Measurements from ENCODE around the gene CMTM3. TPM values are rescaled to one million over a fixed set of nuclear protein-coding genes. Genes with fewer than 3 reads are reported as not detected.

The CMTM3 gene
- total RNA-seq, 1 experiment from 2014 or later: 39.2 TPM

DNA sequence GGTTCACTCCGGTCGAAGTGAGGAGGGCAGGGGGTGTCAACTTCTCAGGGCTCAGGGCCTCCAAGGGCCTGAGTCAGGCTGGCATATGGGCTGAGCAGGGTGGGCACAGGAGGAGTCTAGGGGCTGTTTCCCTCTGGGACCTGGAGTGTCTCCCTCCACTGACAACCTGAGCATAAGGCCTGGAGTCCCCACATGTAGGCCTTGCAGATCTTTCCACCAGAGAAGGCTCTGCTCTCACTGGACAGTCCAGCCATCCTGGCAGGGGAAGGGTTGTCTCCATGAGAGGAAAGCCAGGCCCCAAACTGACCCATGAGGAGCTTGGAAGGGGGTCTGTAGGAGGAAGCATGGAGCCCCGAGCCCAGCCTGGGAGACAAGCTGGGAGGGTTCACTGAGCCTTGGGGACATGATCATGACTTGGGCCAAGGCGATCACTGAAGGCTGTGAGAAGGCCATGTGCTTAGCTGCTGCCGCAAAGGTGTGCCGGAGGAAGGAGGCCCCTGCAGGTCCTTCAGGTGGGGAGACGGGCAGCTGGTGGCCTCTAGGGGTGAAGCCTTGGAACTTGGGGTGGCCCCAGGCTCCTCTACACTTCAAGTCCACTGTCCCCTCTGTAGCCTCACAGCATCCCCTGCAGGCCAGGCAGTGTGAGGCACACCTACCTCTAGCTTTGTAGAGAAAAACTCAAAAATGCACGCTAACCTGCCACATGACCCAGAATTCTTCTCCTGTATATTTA lies 15.4 kb upstream of the CMTM3 start:
- Histone ChIP-seq H2BK12ac (ENCODE audit: insufficient read length, low read depth, low read length) (no peak overlapping the region), H3K27ac (ENCODE audit: insufficient read length, low read depth, low read length) (no peak overlapping the region), H3K9me3 (ENCODE audit: control insufficient read depth, low read depth, low read length) (no peaks in the 10 kb centered on the region), H2AFZ (ENCODE audit: low read length) (no peak overlapping the region), H3T11ph (ENCODE audit: low read length) (no peak overlapping the region), H3K4me2 (ENCODE audit: insufficient read depth, insufficient read length, low read length) (no peak overlapping the region), H3K27me3 (ENCODE audit: insufficient read depth, low read length) (no peaks in the 10 kb centered on the region), H3K79me1 (ENCODE audit: insufficient read depth, low read depth, low read length, poor library complexity, severe bottlenecking) (no peaks in the 10 kb centered on the region), H3K23ac (ENCODE audit: insufficient read length, low read depth, low read length) (no peak overlapping the region), H4K8ac (replicated peaks; ENCODE audit: insufficient read length, low read depth, low read length) (no peak overlapping the region), H2BK20ac (ENCODE audit: low read depth, low read length, poor library complexity, severe bottlenecking) (no peak overlapping the region), H2BK120ac (ENCODE audit: low read depth, low read length, poor library complexity, severe bottlenecking) (no peak overlapping the region), H3K14ac (ENCODE audit: insufficient read depth, low read length) (no peak overlapping the region), H3K56ac (ENCODE audit: insufficient read length, low read depth, low read length) (no peak overlapping the region), H2BK5ac (ENCODE audit: insufficient read length, low read length) (no peak overlapping the region), H3K4ac (ENCODE audit: low read depth, low read length) (no peak overlapping the region), H4K20me1 (ENCODE audit: control insufficient read depth, insufficient read depth, insufficient read length) (no peaks in the 10 kb centered on the region), H2AK5ac (ENCODE audit: insufficient read length, low read length) (no peak overlapping the region), H4K5ac (ENCODE audit: insufficient read length, low read depth, low read length) (no peak overlapping the region), H3K4me1 (ENCODE audit: insufficient read depth, low read length) (no peaks in the 10 kb centered on the region), H3K9ac (ENCODE audit: extremely low read depth, insufficient read length, low read length) (no peak overlapping the region), H2BK15ac (ENCODE audit: low read depth, low read length) (no peak overlapping the region), H3K79me2 (ENCODE audit: insufficient read depth, low read length) (no peaks in the 10 kb centered on the region), H3K18ac (ENCODE audit: insufficient read length, low read depth, low read length) (peak overlapping the region; percentile 42), H3K23me2 (ENCODE audit: insufficient read length, low read depth, low read length, poor library complexity, severe bottlenecking) (no peaks in the 10 kb centered on the region), H4K91ac (ENCODE audit: insufficient read length, low read depth, low read length) (peak overlapping the region; percentile 67)
- H3K27me3 Mint-ChIP-seq (ENCODE audit: low read depth): no peaks in the 10 kb centered on the region; the same call in 1 of the 2 replicates
- H3K4me1 Mint-ChIP-seq: peaks cover 12 to 20% of the 10 kb centered on the region in 2 experiments
- H3K4me3 Mint-ChIP-seq: no peak overlapping the region
- no peaks in the 10 kb centered on the region for H3K9me3 Mint-ChIP-seq
- no peaks in the 10 kb centered on the region for H3K36me3 Mint-ChIP-seq (ENCODE audit: insufficient read depth in 1 of 3, low read depth in 3 of 3)
- peak overlapping the region in 1 of 3 experiments; percentile 44; a peak in 1 of 7 replicates for H3K27ac Mint-ChIP-seq
- TF ChIP-seq, protein P1, sequence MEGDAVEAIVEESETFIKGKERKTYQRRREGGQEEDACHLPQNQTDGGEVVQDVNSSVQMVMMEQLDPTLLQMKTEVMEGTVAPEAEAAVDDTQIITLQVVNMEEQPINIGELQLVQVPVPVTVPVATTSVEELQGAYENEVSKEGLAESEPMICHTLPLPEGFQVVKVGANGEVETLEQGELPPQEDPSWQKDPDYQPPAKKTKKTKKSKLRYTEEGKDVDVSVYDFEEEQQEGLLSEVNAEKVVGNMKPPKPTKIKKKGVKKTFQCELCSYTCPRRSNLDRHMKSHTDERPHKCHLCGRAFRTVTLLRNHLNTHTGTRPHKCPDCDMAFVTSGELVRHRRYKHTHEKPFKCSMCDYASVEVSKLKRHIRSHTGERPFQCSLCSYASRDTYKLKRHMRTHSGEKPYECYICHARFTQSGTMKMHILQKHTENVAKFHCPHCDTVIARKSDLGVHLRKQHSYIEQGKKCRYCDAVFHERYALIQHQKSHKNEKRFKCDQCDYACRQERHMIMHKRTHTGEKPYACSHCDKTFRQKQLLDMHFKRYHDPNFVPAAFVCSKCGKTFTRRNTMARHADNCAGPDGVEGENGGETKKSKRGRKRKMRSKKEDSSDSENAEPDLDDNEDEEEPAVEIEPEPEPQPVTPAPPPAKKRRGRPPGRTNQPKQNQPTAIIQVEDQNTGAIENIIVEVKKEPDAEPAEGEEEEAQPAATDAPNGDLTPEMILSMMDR (conservative IDR thresholded peaks at IDR 0.05): peak; percentile 80
- no CpG with 5 or more reads among the region's 8 CpGs for WGBS (ENCODE audit: extremely low coverage, insufficient read length, low lambda C conversion rate)
- peak; percentile 73 for DNase-seq
